Measurements from ENCODE around the gene KLHL14.
"Not testable (repeated sequence)": the region's sequence is repeated elsewhere in the genome, so short reads cannot be mapped to it uniquely, and the experiment has no call there.

Gene KLHL14

GRCh38 chr18:32772581-32773381, at the start of gene KLHL14:
KLHL14 (minus strand) TSS chr18:32773023; CDS start chr18:32770591, 2,432 bp downstream.
- DNase-seq: no peak

- no peak for DNase-seq
Observed at GRCh38 chr18:32822197-32822596, 49.4 kb upstream of the KLHL14 start.

- DNase-seq: no peak
Observed at GRCh38 chr18:32815881-32816280, 43.1 kb upstream of the KLHL14 start.

GRCh38 chr18:32812342-32812741, 39.5 kb upstream of the KLHL14 start:
- DNase-seq: no peak

- DNase-seq: no peak
Observed at GRCh38 chr18:32810314-32810713, 37.5 kb upstream of the KLHL14 start.

- no peak for DNase-seq
Observed at GRCh38 chr18:32805354-32805753, 32.5 kb upstream of the KLHL14 start.

GRCh38 chr18:32804134-32804888, 31.5 kb upstream of the KLHL14 start:
- DNase-seq: no peak

- DNase-seq: no peak
Observed at GRCh38 chr18:32803568-32803967, 30.7 kb upstream of the KLHL14 start.

GRCh38 chr18:32802591-32803451, 30.0 kb upstream of the KLHL14 start:
- no peak for DNase-seq

GRCh38 chr18:32801228-32801627, 28.4 kb upstream of the KLHL14 start:
- no peak for DNase-seq

GRCh38 chr18:32798209-32798960, 25.6 kb upstream of the KLHL14 start:
- no peak for DNase-seq

GRCh38 chr18:32794667-32795066, 21.8 kb upstream of the KLHL14 start:
- not testable (repeated sequence) for DNase-seq

- no peak for DNase-seq
Observed at GRCh38 chr18:32779010-32779409, 6.2 kb upstream of the KLHL14 start.

- no peak for DNase-seq
Observed at GRCh38 chr18:32777049-32777448, 4.2 kb upstream of the KLHL14 start.

- DNase-seq: no peak
Observed at GRCh38 chr18:32776561-32776960, 3.7 kb upstream of the KLHL14 start.

- no peak for DNase-seq
Observed at GRCh38 chr18:32775628-32776027, 2.8 kb upstream of the KLHL14 start.

GRCh38 chr18:32773382-32773712, 524 bp upstream of the KLHL14 start:
- DNase-seq: no peak

- no peak for DNase-seq
Observed at GRCh38 chr18:32771871-32772580, 797 bp downstream of the KLHL14 start.

GRCh38 chr18:32771169-32771751, 1.6 kb downstream of the KLHL14 start:
- no peak for DNase-seq

GRCh38 chr18:32770666-32771168, 2.1 kb downstream of the KLHL14 start:
- DNase-seq: no peak

- no peak for DNase-seq
Observed at GRCh38 chr18:32770054-32770665, 2.7 kb downstream of the KLHL14 start.
